ENCODE data around the gene PCLAF. TPM values are rescaled to one million over a fixed set of nuclear protein-coding genes. Genes with fewer than 3 reads are reported as not detected.
A peak's percentile ranks its signal among the peaks of the same experiment; 100 is the strongest.

PCLAF gene
- total and polyA plus RNA-seq, 12 donors, result 0.32 to 11.9 (median 1.6) TPM; not detected in 1

DNA sequence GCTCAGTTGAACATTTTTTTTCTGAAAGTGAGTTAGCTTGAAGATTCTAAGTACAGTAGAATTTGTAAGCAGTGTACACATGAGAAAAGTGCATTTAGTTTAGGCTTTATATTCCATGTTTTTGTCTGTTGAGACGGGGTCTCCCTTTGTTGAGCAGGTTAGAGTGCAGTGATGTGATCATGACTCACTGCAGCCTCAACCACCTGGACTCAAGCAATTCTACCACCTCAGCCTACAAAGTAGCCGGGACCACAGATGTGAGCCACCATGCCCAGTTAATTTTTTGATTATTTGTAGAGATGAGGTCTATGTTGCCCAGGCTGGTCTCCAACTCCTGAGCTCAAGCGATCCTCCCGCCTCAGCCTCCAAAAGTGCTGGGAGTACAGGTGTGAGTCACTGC, 20.0 kb downstream of the PCLAF start:
- Histone ChIP-seq H3K27ac (no peak overlapping the region), H3K4me1 (replicated peaks in 1 of 2) (peaks cover 0 to 6% of the 10 kb centered on the region in 2 donors), H3K27me3 (no peaks in the 10 kb centered on the region), H3K4me3 (no peak overlapping the region), H3K36me3 (replicated peaks in 1 of 2) (no peaks in the 10 kb centered on the region), H3K9me3 (replicated peaks in 1 of 3) (no peaks in the 10 kb centered on the region)
- WGBS, 4 donors, result 94 to 100% (median 96%) methylated on average over 4 of the region's 4 CpGs
- intact Hi-C loops (cut with DNase I), result no loop called here
- no peak for DNase-seq
- TF ChIP-seq, protein P1, sequence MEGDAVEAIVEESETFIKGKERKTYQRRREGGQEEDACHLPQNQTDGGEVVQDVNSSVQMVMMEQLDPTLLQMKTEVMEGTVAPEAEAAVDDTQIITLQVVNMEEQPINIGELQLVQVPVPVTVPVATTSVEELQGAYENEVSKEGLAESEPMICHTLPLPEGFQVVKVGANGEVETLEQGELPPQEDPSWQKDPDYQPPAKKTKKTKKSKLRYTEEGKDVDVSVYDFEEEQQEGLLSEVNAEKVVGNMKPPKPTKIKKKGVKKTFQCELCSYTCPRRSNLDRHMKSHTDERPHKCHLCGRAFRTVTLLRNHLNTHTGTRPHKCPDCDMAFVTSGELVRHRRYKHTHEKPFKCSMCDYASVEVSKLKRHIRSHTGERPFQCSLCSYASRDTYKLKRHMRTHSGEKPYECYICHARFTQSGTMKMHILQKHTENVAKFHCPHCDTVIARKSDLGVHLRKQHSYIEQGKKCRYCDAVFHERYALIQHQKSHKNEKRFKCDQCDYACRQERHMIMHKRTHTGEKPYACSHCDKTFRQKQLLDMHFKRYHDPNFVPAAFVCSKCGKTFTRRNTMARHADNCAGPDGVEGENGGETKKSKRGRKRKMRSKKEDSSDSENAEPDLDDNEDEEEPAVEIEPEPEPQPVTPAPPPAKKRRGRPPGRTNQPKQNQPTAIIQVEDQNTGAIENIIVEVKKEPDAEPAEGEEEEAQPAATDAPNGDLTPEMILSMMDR (IDR thresholded peaks at IDR 0.05), result no peak
- TF ChIP-seq POLR2A (IDR thresholded peaks at IDR 0.05), result no peak

DNA sequence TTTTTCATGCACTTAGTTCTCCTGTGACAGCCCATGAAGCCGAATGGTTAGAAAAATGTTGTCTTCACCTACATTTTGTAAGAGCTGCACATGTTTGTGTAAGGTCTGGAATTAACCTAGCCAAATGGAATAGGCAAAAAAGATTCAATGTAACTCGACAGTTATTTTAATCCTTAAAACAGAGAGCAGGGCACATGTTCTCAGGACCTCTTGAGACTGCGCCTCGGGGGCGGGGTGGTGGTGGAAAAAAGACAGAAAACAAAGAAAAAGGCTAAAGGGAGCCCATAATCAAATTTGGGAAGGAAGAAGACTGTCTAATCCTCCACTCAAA, 24.6 kb downstream of the PCLAF start:
- H3K27me3 ChIP-seq, result no peaks in the 10 kb centered on the region
- no peaks in the 10 kb centered on the region for H3K36me3 ChIP-seq (replicated peaks in 1 of 2)
- no peak for DNase-seq
- peak overlapping the region in 2 of 4 donors; percentile 93 to 98 for H3K4me3 ChIP-seq
- WGBS, 4 donors, result 19 to 37% (median 30%) methylated on average over 5 of the region's 5 CpGs
- H3K27ac ChIP-seq, result peak overlapping the region in 2 of 5 donors; percentile 69 to 83
- H3K4me1 ChIP-seq (replicated peaks in 1 of 2), result peaks cover 10 to 20% of the 10 kb centered on the region in 2 donors
- no peaks in the 10 kb centered on the region for H3K9me3 ChIP-seq (replicated peaks in 1 of 3)
- intact Hi-C loops (cut with DNase I), result loop anchor here (2.0 to 5.0 kb wide), 2 partner anchors 144 kb away; no protein-coding TSS in a partner anchor
- no peak for TF ChIP-seq POLR2A (IDR thresholded peaks at IDR 0.05)
- TF ChIP-seq, protein P1 (IDR thresholded peaks at IDR 0.05), result no peak

DNA sequence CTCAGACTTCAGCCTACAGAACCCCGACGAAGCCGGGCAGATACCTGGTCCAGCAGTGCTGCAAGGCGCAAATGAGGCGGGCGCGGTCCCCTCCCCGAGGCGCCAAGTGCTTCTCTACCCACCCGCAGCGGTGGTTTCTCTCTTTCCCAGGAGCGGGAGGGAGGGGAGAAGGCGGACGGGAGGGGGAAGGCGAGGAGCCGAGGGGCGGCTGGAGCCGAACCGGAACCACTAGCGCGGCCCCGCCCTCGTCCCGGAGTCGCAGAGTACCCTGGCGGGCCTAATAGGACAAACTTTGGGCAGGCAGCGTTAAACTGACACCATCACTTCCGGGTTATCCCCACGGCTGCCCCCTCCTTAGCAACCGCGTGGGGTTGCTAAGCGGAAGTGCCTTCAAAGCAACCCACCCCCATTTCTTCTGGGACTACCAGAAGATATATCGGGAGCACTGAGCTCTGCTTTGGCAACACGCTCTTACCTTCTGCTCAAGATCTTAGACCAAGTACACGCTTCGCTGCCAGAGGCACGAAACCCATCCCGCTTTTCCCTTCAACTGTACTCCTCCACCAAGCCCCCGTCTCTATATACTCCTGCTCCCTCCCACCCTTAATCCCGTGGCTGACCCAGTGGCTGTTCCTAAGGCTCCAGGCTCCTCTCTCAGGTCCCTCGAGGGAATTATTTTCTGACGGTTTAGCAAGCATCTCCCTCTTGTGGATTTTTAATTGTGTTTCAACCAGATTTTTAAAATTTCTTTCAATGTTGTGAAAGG, 25.1 kb downstream of the PCLAF start, which contains the start of gene CSNK1G1:
Gene CSNK1G1 (minus strand): TSS at position 230 of the 766 bp plus-strand sequence. CDS start 55,674 bp downstream, outside the sequence.
- intact Hi-C loops (cut with DNase I), result loop anchor here (2.0 to 5.0 kb wide), 2 partner anchors 143 to 144 kb away; no protein-coding TSS in a partner anchor
- WGBS, 4 donors, result 0 to 1% (median 1%) methylated on average over 17 to 41 of the region's 42 CpGs
- H3K27me3 ChIP-seq, result no peaks in the 10 kb centered on the region
- peak; percentile 94 to 98 (median 97) for DNase-seq
- TF ChIP-seq, protein P1 (IDR thresholded peaks at IDR 0.05), result peak; percentile 22 to 82 (median 58)
- peak in 1 of 2 donors; percentile 31 for TF ChIP-seq POLR2A (IDR thresholded peaks at IDR 0.05)
- H3K4me1 ChIP-seq (replicated peaks in 1 of 2), result peaks cover 10 to 24% of the 10 kb centered on the region in 2 donors
- H3K9me3 ChIP-seq (replicated peaks in 1 of 3), result no peaks in the 10 kb centered on the region
- no peaks in the 10 kb centered on the region for H3K36me3 ChIP-seq (replicated peaks in 1 of 2)
- peak within 1 kb of the TSS in 4 of 5 donors; percentile 2 to 83 (median 67) for H3K27ac ChIP-seq
- H3K4me3 ChIP-seq, result peak within 1 kb of the TSS; percentile 82 to 98 (median 96)

DNA sequence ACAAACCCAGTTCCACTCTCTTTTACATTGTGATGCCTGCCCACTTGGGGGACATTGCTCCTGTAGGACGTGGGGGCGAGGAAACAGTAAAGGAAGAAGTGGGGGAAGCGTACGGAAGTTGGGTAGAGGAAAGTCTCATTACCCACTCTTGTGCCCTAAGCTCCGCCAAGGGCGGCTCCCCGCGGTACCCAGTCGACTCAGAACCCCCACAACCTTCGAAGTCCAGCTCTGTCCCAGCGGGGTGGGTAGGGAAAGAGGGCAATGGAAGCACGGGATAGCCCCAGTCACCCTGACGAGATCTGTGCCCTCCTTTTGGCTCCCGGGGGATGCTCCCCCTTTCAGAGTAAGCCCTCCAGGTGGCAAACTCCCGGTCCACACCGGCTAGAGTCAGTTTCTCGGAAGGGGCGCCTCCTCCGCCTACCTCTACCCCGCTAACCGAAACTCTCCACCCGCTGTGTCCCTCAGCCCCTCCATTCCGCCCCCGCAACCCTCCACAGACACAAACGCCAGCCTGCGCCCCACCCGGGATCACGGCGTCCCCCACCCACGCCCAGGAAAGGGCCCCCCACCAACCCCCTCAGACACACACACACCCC, 25.8 kb downstream of the PCLAF start:
- intact Hi-C loops (cut with DNase I), result loop anchor here in 1 of 2 donors (5.0 kb wide), 1 partner anchor 143 kb away; no protein-coding TSS in a partner anchor

More for the DNA sequence above, 25.8 kb downstream of the PCLAF start:
- Histone ChIP-seq H3K27me3 (no peaks in the 10 kb centered on the region), H3K4me3 (peak overlapping the region; percentile 82 to 98 (median 96)), H3K27ac (peak overlapping the region in 4 of 5 donors; percentile 2 to 83 (median 67)), H3K9me3 (replicated peaks in 1 of 3) (no peaks in the 10 kb centered on the region), H3K4me1 (replicated peaks in 1 of 2) (peaks cover 10 to 29% of the 10 kb centered on the region in 2 donors), H3K36me3 (replicated peaks in 1 of 2) (no peaks in the 10 kb centered on the region)
- DNase-seq, result peak in 4 of 7 donors; percentile 20 to 54 (median 21)
- TF ChIP-seq POLR2A (IDR thresholded peaks at IDR 0.05), result no peak
- WGBS, 4 donors, result 0 to 5% (median 1%) methylated on average over 11 to 30 of the region's 30 CpGs
